ENCODE measurements around the gene TRERF1. TPM values are rescaled to one million over a fixed set of nuclear protein-coding genes. Genes with fewer than 3 reads are reported as not detected.

Gene TRERF1
- total RNA-seq, 4 donors from 2014 or later: 3.3 to 16.3 (median 7.2) TPM

- DNase-seq: no peak
- no peaks in the 10 kb centered on the region for H3K4me1 ChIP-seq
- H3K9me3 ChIP-seq: no peaks in the 10 kb centered on the region
- no peaks in the 10 kb centered on the region for H3K36me3 ChIP-seq
- no peak for TF ChIP-seq CTCF (IDR thresholded peaks at IDR 0.05)
- intact Hi-C loops (cut with DNase I; ENCODE audit: low total_unique reads): no loop called here
- H3K27me3 ChIP-seq: no peaks in the 10 kb centered on the region
- no peak overlapping the region for H3K4me3 ChIP-seq
- H3K27ac ChIP-seq: no peak overlapping the region
Observed at GRCh38 chr6:42401613-42401951, 50.1 kb downstream of the TRERF1 start.

GRCh38 chr6:42400886-42401612, 50.7 kb downstream of the TRERF1 start:
- Histone ChIP-seq H3K4me1 (no peaks in the 10 kb centered on the region), H3K36me3 (no peaks in the 10 kb centered on the region), H3K27me3 (no peaks in the 10 kb centered on the region), H3K9me3 (no peaks in the 10 kb centered on the region), H3K27ac (no peak overlapping the region), H3K4me3 (no peak overlapping the region)
- intact Hi-C loops (cut with DNase I; ENCODE audit: low total_unique reads): no loop called here
- TF ChIP-seq POLR2A (IDR thresholded peaks at IDR 0.05) (no peak), CTCF (IDR thresholded peaks at IDR 0.05) (no peak)
- DNase-seq: no peak

GRCh38 chr6:42400061-42400760, 51.5 kb downstream of the TRERF1 start:
- DNase-seq: no peak
- Histone ChIP-seq H3K27ac (no peak overlapping the region), H3K36me3 (no peaks in the 10 kb centered on the region), H3K4me1 (no peaks in the 10 kb centered on the region), H3K4me3 (no peak overlapping the region), H3K27me3 (no peaks in the 10 kb centered on the region), H3K9me3 (no peaks in the 10 kb centered on the region)
- intact Hi-C loops (cut with DNase I; ENCODE audit: low total_unique reads): no loop called here
- no peak for TF ChIP-seq POLR2A (IDR thresholded peaks at IDR 0.05)
- no peak for TF ChIP-seq CTCF (IDR thresholded peaks at IDR 0.05)

DNA sequence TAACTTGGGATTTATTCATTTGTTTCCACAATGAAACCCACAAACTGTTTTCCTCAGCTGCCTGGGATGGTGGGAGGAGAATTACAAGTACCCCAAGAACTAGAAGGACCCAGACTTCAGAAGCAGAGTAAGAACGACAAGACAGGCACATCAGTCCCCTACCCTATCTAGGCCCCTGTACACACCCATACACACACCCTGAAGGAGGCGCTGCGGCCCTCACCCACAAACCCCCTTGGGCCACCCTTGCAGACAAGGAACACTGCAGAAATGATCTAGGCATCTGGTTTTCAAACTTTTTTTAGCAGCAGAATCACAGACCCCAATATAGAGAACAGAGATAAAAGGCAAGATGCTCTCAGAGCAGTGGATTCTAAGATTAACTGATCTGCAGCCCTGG, 55.0 kb downstream of the TRERF1 start:
- Histone ChIP-seq H3K4me1 (no peaks in the 10 kb centered on the region), H3K9me3 (no peaks in the 10 kb centered on the region), H3K27me3 (no peaks in the 10 kb centered on the region), H3K4me3 (no peak overlapping the region), H3K36me3 (no peaks in the 10 kb centered on the region), H3K27ac (no peak overlapping the region)
- no peak for DNase-seq
- TF ChIP-seq CTCF (IDR thresholded peaks at IDR 0.05) (no peak), POLR2A (IDR thresholded peaks at IDR 0.05) (no peak)
- intact Hi-C loops (cut with DNase I; ENCODE audit: low total_unique reads): no loop called here

- no peak for TF ChIP-seq POLR2A (IDR thresholded peaks at IDR 0.05)
- no peak for TF ChIP-seq CTCF (IDR thresholded peaks at IDR 0.05)
- H3K36me3 ChIP-seq: no peaks in the 10 kb centered on the region
- intact Hi-C loops (cut with DNase I; ENCODE audit: low total_unique reads): no loop called here
Observed at GRCh38 chr6:42394881-42395620, 56.7 kb downstream of the TRERF1 start.

More at GRCh38 chr6:42394881-42395620, 56.7 kb downstream of the TRERF1 start:
- Histone ChIP-seq H3K4me1 (no peaks in the 10 kb centered on the region), H3K27me3 (no peaks in the 10 kb centered on the region), H3K4me3 (no peak overlapping the region), H3K9me3 (no peaks in the 10 kb centered on the region), H3K27ac (no peak overlapping the region)
- DNase-seq: no peak
